Measurements from ENCODE around the gene ATG16L2. TPM values are rescaled to one million over a fixed set of nuclear protein-coding genes. Genes with fewer than 3 reads are reported as not detected.

Gene ATG16L2
- total RNA-seq, 1 donor from 2014 or later: 9.6 TPM

DNA sequence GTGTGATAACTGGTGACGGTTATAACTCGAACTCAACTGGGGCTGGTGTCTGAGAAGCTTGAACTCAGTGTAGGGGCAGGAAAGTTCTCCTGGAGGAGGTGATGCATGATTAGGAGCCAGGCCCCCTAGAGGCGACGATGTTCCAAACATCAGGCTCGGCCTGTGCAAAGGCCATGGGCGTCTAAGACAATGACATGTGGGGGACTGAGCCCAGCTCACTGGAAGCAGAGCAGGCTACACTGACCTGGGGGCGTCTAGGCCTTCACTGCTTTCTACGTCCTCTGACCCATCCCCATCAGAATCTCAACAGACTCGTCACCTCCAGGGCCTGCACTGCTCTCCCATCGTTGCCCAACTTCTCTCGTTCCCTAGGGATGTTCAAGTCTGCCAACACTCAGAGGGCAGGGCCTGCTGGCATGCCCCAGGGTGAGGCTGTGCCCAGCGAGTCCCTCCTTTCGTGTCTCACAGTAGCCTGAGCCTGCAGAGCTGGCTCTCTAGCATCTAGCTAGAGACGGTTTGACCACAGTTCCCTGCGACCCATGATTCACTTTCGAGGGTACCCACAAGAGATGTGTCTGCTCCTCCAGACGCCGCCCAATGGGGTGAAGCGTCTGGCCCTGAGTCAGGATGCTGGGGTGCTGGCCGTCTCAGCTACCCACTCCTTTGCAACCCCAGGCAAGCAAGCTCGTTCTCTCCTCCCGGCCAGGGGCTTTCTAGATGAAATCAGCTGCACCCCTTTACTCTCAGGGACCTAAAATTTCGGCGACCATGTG, 1.1 kb upstream of the ATG16L2 start:
- FAIRE-seq (no peak), DNase-seq (ENCODE audit: low read depth) (peak; percentile 59)
- Histone ChIP-seq H3K4me1 (ENCODE audit: insufficient read depth, low read length) (peaks cover 39% of the 10 kb centered on the region), H3K9me3 (ENCODE audit: insufficient read depth, low read depth, low read length) (no peaks in the 10 kb centered on the region), H3K36me3 (ENCODE audit: insufficient read depth, low read length) (no peaks in the 10 kb centered on the region), H3K4me2 (ENCODE audit: low read length) (peak overlapping the region; percentile 97), H3K79me2 (ENCODE audit: insufficient read depth, low read length) (peaks cover 17% of the 10 kb centered on the region), H3K27me3 (ENCODE audit: insufficient read depth, low read length) (no peaks in the 10 kb centered on the region), H3K9ac (ENCODE audit: low read length) (peak overlapping the region; percentile 93), H3K27ac (ENCODE audit: low read depth, low read length) (peak overlapping the region; percentile 96), H4K20me1 (ENCODE audit: insufficient read depth, low read length) (no peaks in the 10 kb centered on the region), H2AFZ (ENCODE audit: low read depth, low read length) (peak overlapping the region; percentile 99), H3K4me3 (ENCODE audit: insufficient read depth, low read depth, low read length) (peak overlapping the region; percentile 78)
- H3K27ac Mint-ChIP-seq (ENCODE audit: unreplicated experiment): peak overlapping the region; percentile 95
- TF ChIP-seq EZH2 (IDR thresholded peaks at IDR 0.05; ENCODE audit: insufficient read depth, low read length) (no peak), CTCF (IDR thresholded peaks at IDR 0.05; ENCODE audit: insufficient read depth, low read depth, low read length) (peak; percentile 48)
- peaks cover 1% of the 10 kb centered on the region for H3K9me3 Mint-ChIP-seq (ENCODE audit: unreplicated experiment)
- peaks cover 10% of the 10 kb centered on the region for H3K36me3 Mint-ChIP-seq (ENCODE audit: low read depth, unreplicated experiment)
- H3K27me3 Mint-ChIP-seq (ENCODE audit: low read depth, unreplicated experiment): peaks cover 2% of the 10 kb centered on the region
- peaks cover 24% of the 10 kb centered on the region for H3K4me1 Mint-ChIP-seq (ENCODE audit: low read depth, unreplicated experiment)
- peak overlapping the region; percentile 90 for H3K4me3 Mint-ChIP-seq (ENCODE audit: unreplicated experiment)

- peak overlapping the region; percentile 99 for H2AFZ ChIP-seq (ENCODE audit: low read depth, low read length)
- H3K4me2 ChIP-seq (ENCODE audit: low read length): peak overlapping the region; percentile 97
- Mint-ChIP-seq H3K4me3 (ENCODE audit: unreplicated experiment) (peak overlapping the region; percentile 90), H3K9me3 (ENCODE audit: unreplicated experiment) (peaks cover 2% of the 10 kb centered on the region), H3K27me3 (ENCODE audit: low read depth, unreplicated experiment) (peaks cover 2% of the 10 kb centered on the region), H3K36me3 (ENCODE audit: low read depth, unreplicated experiment) (peaks cover 11% of the 10 kb centered on the region), H3K4me1 (ENCODE audit: low read depth, unreplicated experiment) (peaks cover 22% of the 10 kb centered on the region), H3K27ac (ENCODE audit: unreplicated experiment) (peak overlapping the region; percentile 95)
- H3K4me3 ChIP-seq (ENCODE audit: insufficient read depth, low read depth, low read length): peak overlapping the region; percentile 78
- peaks cover under 1% of the 10 kb centered on the region for H3K36me3 ChIP-seq (ENCODE audit: insufficient read depth, low read length)
- H3K79me2 ChIP-seq (ENCODE audit: insufficient read depth, low read length): peaks cover 17% of the 10 kb centered on the region
- H3K9me3 ChIP-seq (ENCODE audit: insufficient read depth, low read depth, low read length): no peaks in the 10 kb centered on the region
- no peaks in the 10 kb centered on the region for H4K20me1 ChIP-seq (ENCODE audit: insufficient read depth, low read length)
- no peaks in the 10 kb centered on the region for H3K27me3 ChIP-seq (ENCODE audit: insufficient read depth, low read length)
- no peak for DNase-seq (ENCODE audit: low read depth)
- no peak for FAIRE-seq
- TF ChIP-seq CTCF (IDR thresholded peaks at IDR 0.05; ENCODE audit: insufficient read depth, low read depth, low read length) (no peak), EZH2 (IDR thresholded peaks at IDR 0.05; ENCODE audit: insufficient read depth, low read length) (no peak)
- peak overlapping the region; percentile 96 for H3K27ac ChIP-seq (ENCODE audit: low read depth, low read length)
- H3K4me1 ChIP-seq (ENCODE audit: insufficient read depth, low read length): peaks cover 35% of the 10 kb centered on the region
- peak overlapping the region; percentile 93 for H3K9ac ChIP-seq (ENCODE audit: low read length)
Measured at GRCh38 chr11:72813740-72814285, 398 bp upstream of the ATG16L2 start.

Data from astrocyte (in vitro differentiated cells and primary cell).